HG03064 (cell line): ENCODE measurements around the gene UFSP1.

Experiments
- ATAC-seq: cut with Tn5 transposase; IDR thresholded peaks from one replicate; pipeline ENCODE4 v1.9.1; 2021; ENCODE audit warnings: low read depth; ENCODE audit not compliant: unreplicated experiment

Gene UFSP1

DNA sequence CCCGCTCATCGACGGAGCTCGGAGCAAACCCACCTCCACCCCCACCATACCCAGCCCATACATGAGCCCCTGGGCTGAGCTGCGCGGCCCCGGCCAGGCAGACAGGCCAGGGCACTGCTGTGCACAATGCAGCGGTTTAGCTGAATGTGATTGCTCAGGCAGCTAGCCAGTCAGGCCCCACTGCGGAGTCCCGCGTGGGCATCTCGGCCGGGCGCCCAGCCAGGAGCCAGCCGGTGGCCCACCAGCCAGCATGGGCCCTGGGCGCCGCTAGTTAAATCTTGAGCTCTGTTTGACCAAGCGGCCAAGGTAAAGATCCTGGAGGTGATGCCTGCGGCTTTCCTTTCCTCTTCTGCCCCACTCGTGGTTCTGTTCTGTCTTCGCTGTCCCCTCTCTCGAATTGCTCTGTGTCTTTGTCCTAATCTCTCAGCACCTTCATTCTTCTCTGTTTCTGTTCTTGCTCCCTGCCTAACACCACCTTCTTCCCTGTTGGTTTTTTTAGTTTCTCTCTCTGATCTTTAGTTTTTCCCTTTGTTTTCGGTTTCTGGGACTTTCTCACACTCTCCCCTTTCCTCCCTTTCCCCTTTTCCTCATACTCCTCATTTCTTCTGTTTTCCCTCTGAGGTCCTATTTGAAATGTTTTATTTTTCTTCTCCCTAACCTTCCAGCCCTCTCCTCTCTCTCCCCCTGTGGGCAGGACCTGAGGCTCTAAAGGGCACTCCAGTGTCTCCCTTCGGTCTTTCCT is 6.6 kb downstream of the UFSP1 start:
- ATAC-seq: no peak

- ATAC-seq: no peak
Observed at GRCh38 chr7:100882201-100882600, 7.3 kb downstream of the UFSP1 start.

DNA sequence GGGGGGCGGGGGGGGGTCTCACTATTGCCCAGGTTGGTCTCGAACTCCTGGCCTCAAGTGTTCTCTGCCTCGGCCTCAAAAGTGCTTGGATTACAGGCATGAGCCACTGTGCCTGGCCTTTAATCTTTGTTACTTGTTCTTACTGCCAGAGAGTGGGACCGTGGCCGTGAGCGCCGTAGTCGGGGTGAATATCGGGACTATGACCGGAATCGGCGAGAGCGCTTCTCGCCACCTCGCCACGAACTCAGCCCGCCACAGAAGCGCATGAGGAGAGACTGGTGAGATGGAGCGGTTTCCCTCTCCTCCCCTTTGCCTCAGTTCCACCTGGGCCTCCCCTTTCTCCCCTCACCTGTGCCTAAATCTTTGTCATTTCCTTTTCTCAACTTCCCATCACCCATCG is 8.4 kb downstream of the UFSP1 start:
- ATAC-seq: no peak

DNA sequence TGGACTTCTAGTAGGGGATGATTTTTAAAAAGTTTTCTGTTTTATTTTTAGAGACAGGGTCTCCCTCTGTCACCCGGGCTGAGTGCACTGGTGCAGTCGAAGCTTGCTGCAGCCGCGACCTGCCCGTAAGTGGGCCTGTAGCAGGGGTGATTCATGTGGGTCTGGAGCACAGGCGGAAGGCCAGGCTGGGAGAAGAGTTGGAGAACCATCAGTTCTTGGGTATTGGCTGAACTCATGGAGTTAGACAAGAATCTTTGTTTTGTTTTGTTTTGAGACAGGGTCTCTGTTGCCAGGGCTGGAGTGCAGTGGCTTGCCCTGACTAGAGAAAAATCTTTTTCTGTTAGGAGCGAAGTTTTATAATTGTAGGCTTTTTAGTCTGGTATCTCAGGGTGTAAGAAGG is 8.9 kb downstream of the UFSP1 start:
- ATAC-seq: no peak

DNA sequence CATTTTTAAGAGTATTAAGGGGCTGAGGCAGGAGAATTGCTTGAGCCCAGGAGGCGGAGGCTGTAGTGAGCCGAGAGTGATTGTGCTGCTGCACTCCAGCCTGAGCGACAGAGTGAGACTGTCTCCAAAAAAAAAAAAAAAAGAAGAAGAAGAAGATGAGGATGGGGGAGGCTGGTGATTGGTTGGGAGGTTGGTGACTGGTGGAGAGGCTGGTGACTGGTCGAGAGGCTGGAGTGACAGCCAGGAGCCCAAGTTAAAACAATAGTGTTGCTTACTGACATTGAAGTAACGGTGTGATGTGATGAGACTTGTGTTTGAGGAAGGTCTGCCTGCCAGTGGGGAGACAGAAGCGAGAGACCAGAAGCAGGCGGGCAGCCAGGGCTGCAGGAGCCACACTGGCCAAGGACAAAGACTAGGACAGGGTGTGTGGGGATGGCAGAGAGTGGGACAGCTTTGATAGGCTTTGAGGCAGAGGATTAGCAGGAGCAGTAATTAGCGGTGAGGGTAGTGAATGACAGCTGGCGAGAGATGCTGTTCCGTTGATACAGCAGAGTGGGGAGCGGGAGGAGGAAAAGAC is 9.7 kb downstream of the UFSP1 start:
- no peak for ATAC-seq

GRCh38 chr7:100878685-100879084 is 10.8 kb downstream of the UFSP1 start:
- ATAC-seq: no peak

DNA sequence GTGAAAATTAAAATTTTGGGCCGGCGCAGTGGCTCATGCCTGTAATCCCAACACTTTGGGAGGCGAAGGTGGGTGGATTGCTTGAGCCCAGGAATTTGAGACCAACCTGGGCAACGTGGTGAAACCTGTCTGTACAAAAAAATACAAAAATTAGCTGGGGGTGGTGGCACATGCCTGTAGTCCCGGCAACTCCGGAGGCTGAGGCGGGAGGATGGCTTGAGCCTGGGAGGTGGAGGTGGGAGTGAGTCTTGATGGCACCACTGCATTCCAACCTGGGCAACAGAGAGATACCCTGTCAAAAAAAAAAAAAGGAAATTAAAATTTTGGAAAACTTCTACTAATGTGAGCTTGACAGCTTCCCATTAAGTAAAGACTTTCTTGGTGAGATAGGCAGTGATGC is 11.5 kb downstream of the UFSP1 start:
- ATAC-seq: no peak

DNA sequence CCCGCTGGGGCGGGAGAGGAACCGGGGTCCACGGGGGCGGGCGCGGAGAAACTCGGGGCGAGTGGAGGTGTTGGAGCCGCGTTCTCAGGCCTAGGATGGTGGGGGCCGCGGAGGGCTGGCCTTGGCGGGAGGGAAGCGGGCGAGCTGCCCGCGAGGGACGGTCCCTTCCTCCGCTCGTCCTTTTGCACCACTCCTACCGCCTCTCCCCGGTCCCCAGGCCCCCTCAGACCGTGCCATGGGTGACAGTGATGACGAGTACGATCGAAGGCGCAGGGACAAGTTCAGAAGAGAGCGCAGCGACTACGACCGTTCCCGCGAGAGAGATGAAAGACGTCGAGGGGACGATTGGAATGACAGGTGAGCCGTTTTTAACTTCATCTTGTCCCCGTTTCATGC is 14.2 kb downstream of the UFSP1 start:
- peak; percentile 36 for ATAC-seq

DNA sequence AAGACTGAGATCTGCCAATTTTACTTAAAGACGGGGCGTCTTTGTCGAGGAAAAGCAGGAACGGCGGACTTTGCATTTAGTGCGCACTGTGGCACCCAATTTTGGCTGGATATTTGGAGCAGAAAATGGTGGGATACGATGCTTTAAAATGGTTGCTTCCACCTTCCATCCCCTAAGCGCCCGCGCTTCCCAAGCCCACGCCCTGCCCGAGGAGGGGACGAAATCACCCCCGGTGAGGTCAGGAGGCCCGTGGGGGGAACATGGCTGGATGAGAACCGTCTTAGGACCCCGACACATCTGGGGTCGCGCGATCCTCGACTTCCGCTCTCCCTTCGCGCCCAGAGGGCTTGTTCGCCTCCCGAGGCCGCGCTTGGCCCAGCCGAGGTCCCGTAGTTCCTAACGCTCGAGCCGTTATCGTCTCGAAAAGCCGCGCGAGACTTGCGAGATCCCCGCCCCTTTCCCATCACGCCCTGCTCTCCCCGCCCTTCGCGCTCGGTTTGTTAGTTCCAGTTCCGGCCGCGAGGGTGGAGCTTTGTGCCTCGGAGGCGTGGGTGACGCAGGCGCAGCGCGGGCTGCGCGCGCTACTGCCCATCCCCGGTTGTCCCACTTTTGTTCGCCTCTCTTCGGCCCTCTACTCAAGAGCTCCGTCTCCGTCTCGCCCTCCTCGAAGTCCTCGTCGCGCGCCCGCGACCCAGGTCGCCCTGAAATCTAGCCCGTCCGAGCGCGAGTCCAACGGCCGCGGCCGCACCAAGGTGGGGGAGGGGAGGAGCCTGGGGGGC is 14.7 kb downstream of the UFSP1 start, which contains the start of gene SRRT:
Gene SRRT (plus strand): TSS at position 527 of the 779 bp plus-strand sequence. CDS start 488 bp downstream, outside the sequence.
- ATAC-seq: peak; percentile 75

GRCh38 chr7:100874300-100874576 is 15.3 kb downstream of the UFSP1 start:
- ATAC-seq: no peak

DNA sequence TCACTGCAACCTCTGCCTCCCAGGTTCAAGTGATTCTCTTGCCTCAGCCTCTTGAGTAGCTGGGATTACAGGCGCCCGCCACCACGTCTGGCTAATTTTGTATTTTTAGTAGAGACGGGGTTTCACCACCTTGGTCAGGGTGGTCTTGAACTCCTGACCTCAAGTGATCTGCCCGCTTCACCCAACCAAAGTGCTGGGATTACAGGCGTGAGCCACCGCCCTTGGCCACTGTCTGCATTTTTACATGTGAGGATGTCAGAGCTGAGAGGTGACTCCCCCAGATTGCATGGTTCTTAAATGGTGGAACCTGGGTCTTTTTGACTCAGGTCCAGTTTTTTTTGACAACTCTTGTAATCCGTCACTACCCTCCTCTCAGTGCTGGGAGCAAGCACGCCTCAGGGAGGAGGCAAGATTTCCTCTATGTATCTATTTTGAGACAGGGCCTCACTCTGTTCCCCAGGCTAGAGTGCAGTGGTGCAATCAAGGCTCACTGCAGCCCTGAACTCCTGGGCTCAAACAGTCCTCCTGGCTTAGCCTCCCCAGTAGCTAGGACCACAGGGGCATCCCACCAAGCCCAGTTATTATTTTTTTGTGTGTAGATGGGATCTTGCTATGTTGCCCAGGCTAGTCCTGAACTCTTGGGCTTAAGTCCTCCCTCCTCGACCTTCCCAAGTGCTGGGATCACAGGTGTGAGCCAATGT is 15.8 kb downstream of the UFSP1 start:
- no peak for ATAC-seq

- no peak for ATAC-seq
Observed at GRCh38 chr7:100867776-100868485, 21.6 kb downstream of the UFSP1 start.

GRCh38 chr7:100867040-100867775 is 22.3 kb downstream of the UFSP1 start, which contains the start of gene TRIP6:
Gene TRIP6 (plus strand): TSS chr7:100867387. CDS start chr7:100867498, 111 bp downstream.
- no peak for ATAC-seq

- no peak for ATAC-seq
Observed at GRCh38 chr7:100866729-100867039, 22.8 kb downstream of the UFSP1 start.

- no peak for ATAC-seq
Observed at GRCh38 chr7:100865938-100866728, 23.4 kb downstream of the UFSP1 start.

- ATAC-seq: no peak
Observed at GRCh38 chr7:100865372-100865911, 24.1 kb downstream of the UFSP1 start.

DNA sequence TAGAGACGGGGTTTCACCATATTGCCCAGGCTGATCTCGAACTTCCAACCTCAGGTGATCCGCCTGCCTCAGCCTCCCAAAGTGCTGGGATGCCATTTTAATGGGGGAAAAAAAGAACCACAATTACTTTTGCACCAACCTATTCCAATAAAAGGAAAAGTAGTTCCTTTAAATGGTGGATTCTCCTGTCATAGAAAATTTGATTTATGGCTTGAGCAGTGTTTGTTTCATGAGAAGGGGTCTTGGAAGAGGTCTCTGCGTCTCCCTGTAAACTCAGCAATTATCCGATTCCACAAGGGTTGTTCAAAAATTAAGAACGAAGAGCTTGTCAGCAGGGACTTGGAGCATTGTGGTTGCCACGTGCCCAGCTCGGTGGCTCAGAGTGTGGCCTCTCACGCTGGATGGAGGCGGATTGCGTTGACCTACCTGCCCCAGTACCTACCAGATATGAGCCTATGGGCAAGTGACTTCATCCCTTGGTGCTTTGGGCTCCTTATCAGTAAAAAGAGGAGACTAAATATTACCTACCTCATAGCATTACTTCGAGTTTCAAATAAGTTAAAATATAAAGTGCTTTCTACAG is 25.2 kb downstream of the UFSP1 start:
- ATAC-seq: no peak

GRCh38 chr7:100863406-100863950 is 26.0 kb downstream of the UFSP1 start:
- no peak for ATAC-seq
